ENCODE results near the gene KLK8.
"Not testable (repeated sequence)": the region's sequence is repeated elsewhere in the genome, so short reads cannot be mapped to it uniquely, and the experiment has no call there.

The KLK8 gene

DNA sequence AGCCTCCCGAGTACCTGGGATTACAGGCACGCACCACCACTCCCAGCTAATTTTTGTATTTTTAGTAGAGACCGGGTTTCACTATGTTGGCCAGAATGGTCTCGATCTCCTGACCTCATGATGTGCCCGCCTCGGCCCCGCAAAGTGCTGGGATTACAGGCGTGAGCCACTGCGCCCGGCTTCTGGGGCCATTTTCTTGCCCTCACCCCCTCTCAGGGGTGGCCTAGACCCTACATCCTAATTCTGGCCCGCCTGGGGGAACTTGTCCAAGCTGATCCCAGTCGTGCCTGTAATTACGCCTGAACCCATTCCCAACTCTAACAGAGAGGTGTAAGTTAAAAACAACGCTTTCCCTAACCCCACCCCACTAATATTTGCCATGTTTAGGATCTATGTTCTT is 17.0 kb downstream of the KLK8 start:
- peak overlapping the region; percentile 32; the same call in 1 of the 2 replicates for H3K9ac ChIP-seq (ENCODE audit: low read depth, low read length)
- H3K9me3 ChIP-seq (ENCODE audit: control insufficient read depth, insufficient read depth, low read length); H3K36me3 ChIP-seq (ENCODE audit: insufficient read depth, low read length); H3K4me1 ChIP-seq (ENCODE audit: insufficient read depth, low read length): not testable (repeated sequence)

DNA sequence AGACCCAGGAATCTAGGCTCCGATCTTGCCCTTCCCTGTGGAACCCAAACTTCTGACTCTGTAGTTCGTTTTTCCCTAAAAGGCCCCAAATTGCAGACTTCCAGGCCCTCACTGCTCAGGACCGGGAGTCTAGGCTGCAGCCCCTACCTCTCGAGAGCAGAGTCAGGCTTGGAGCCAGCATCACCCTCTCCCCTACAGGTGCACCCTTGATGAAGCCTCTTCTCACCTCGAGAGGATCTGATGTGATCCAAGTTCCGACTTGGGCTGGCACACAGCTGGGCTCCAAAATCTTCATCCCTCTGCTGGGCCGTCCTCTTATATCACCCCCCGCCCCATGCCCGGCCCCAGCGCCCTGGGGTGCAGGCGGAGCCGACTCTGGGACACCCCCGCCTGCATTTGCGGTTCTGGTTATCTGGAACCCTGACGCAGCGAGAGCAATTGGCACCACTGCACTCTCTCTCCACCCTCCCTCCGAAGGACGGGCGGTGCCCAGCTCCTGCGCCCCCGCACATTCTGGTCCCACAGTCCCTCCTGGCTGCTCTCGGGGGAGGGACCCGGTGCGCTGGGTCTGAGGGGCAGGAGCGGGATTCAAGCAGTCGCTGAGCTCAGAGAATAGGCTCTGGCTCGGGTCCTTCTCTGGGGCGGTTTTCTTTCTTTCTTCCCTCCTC is 17.6 kb downstream of the KLK8 start, which contains the start of gene KLK7:
Gene KLK7, minus strand, starts transcription at position 293 of the 668 bp plus-strand sequence. CDS start 1,518 bp downstream, outside the sequence.
- Histone ChIP-seq H3K36me3 (ENCODE audit: insufficient read depth, low read length) (no peaks in the 10 kb centered on the region), H3K4me1 (ENCODE audit: insufficient read depth, low read length) (peaks cover 10% of the 10 kb centered on the region), H3K9me3 (ENCODE audit: control insufficient read depth, insufficient read depth, low read length) (no peaks in the 10 kb centered on the region), H3K9ac (ENCODE audit: low read depth, low read length) (peak within 1 kb of the TSS; percentile 32; the same call in 1 of the 2 replicates)

DNA sequence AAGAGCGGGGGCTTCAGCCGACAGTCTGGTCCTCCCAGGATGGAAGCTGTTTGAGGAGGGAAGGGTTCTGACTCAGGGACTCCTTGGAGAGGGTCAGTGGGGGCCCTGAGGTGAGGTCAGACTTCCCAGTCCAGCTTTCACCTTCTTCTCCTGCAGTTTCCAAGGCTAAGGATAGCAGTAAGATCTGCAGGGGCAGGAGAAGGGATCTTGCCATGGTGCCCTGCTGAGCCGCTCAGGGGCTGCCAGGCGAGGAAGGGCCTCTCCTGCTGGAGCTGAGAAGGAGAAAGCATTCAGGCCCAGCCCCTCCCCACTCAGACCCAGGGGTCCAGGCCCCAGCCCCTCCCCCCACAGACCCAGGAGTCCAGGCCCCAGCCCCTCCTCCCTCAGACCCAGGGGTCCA is 19.2 kb downstream of the KLK8 start:
- Histone ChIP-seq H3K4me1 (ENCODE audit: insufficient read depth, low read length) (peaks cover 14% of the 10 kb centered on the region), H3K9me3 (ENCODE audit: control insufficient read depth, insufficient read depth, low read length) (no peaks in the 10 kb centered on the region), H3K9ac (ENCODE audit: low read depth, low read length) (no peak overlapping the region), H3K36me3 (ENCODE audit: insufficient read depth, low read length) (no peaks in the 10 kb centered on the region)

DNA sequence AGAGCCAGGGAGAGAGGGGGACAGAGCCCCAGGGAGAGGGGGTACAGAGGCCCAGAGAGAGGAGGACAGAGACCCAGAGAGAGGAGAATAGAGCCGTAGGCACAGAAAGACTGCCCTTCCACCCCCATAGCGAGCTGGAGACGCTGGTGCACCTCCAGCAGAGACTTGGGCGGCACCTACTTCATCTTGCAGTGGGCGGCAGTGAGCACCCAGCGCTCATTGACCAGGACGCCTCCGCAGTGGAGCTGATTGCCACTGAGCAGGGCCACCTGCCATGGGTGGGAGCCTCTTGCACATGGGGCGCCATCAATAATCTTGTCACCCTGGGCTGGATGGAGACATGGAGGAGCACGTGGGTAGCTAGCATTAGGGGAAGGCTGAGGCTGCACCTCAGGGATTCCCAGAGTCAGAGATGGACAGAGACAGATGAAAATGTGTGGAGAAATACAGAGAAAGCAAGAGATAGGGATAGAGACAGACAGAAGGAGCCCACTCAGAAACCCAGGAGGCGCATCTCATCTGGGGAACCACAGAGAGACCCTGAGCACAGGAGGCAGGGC is 19.7 kb downstream of the KLK8 start:
- Histone ChIP-seq H3K4me1 (ENCODE audit: insufficient read depth, low read length) (peaks cover 14% of the 10 kb centered on the region), H3K36me3 (ENCODE audit: insufficient read depth, low read length) (no peaks in the 10 kb centered on the region), H3K9me3 (ENCODE audit: control insufficient read depth, insufficient read depth, low read length) (no peaks in the 10 kb centered on the region), H3K9ac (ENCODE audit: low read depth, low read length) (no peak overlapping the region)

DNA sequence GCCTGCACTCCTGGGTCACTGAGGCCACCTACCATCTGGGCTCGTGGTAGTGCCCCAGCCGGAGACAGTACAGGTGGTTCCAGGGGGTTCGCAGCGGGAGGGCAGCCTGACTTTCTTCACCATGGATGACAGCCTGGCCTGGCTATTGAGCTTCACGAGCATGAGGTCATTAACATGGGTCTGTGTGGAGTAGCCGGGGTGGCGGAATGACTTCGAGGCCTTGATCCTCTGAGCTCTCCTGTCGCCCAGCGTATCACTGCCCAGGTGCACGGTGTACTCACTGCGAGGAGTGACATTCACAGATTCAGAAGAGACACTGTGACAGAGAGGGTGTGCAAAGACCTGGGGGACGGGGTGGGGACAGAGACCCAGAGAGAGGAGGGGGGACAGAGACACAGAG is 21.2 kb downstream of the KLK8 start:
- Histone ChIP-seq H3K9me3 (ENCODE audit: control insufficient read depth, insufficient read depth, low read length) (no peaks in the 10 kb centered on the region), H3K4me1 (ENCODE audit: insufficient read depth, low read length) (peaks cover 14% of the 10 kb centered on the region)

DNA sequence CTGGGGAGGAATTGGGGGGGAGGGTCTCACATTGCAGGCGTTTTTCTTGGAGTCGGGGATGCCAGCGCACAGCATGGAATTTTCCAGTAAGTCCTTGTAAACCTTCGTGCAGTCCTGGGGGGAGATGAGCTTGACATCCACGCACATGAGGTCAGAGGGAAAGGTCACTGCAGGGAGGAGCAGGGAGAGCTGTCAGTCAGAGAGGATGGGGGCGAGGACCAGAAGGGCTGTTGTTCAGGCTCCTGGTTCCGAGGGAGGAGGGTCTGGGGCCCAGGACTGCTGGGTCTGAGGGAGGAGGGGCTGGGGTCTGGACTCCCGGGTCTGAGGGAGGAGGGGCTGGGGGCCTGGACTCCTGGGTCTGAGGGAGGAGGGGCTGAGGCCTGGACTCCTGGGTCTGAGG is 21.6 kb downstream of the KLK8 start:
- Histone ChIP-seq H3K36me3 (ENCODE audit: insufficient read depth, low read length) (no peaks in the 10 kb centered on the region), H3K9me3 (ENCODE audit: control insufficient read depth, insufficient read depth, low read length) (no peaks in the 10 kb centered on the region), H3K4me1 (ENCODE audit: insufficient read depth, low read length) (peaks cover 14% of the 10 kb centered on the region), H3K9ac (ENCODE audit: low read depth, low read length) (no peak overlapping the region)

More for the DNA sequence above, 21.2 kb downstream of the KLK8 start:
- no peak overlapping the region for H3K9ac ChIP-seq (ENCODE audit: low read depth, low read length)
- H3K36me3 ChIP-seq (ENCODE audit: insufficient read depth, low read length): no peaks in the 10 kb centered on the region

DNA sequence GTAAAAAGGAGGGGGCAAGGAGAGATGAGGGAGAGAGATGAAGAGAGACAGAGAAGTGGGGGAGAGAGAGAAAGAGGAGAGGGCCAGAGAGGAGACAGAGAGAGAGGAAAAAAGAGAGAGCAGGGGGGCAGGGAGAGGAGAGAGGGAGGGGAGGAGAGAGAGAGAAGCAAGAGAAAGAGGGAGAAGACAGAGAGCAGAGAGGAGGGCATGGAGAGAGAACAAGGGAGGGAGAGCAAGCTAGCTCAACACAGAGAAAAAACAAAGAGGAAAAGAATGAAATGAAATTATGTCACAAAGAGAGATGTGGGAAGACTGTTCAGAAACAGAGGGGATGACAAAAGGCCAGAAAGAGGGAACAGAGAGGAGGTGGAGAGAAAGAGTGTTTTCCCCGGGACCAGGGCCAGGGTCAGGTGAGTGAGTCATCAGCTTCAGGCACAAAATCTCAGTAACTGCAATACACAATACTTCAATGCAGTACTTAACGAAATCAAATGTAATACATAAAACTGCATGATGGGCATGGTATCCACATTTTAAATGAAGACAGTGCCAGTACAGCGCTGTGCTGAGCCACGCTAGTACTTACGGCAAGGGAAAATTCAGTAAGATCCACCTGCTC is 22.5 kb downstream of the KLK8 start:
- Histone ChIP-seq H3K9ac (ENCODE audit: low read depth, low read length) (no peak overlapping the region), H3K4me1 (ENCODE audit: insufficient read depth, low read length) (peaks cover 14% of the 10 kb centered on the region), H3K9me3 (ENCODE audit: control insufficient read depth, insufficient read depth, low read length) (no peaks in the 10 kb centered on the region), H3K36me3 (ENCODE audit: insufficient read depth, low read length) (no peaks in the 10 kb centered on the region)

DNA sequence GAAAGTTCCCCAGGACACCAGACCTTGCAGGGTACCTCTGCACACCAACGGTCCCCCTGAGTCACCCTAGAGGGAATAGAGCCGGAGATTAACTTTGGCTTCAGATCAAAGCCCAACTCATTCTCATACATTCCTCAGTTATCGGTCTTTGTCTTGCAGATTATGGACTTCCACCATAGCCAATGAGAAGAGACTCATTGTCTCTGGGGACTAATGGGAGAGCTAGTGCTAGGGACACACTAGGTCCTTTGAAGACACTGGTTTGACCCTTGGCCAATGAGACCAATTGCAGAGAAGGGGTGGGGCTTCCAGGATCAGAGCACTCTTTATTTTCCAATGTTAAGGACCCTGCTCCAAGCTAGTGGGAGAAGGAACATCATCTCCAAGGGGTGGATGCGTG is 23.8 kb downstream of the KLK8 start:
- Histone ChIP-seq H3K4me1 (ENCODE audit: insufficient read depth, low read length) (peaks cover 14% of the 10 kb centered on the region), H3K9me3 (ENCODE audit: control insufficient read depth, insufficient read depth, low read length) (no peaks in the 10 kb centered on the region), H3K9ac (ENCODE audit: low read depth, low read length) (no peak overlapping the region), H3K36me3 (ENCODE audit: insufficient read depth, low read length) (no peaks in the 10 kb centered on the region)

DNA sequence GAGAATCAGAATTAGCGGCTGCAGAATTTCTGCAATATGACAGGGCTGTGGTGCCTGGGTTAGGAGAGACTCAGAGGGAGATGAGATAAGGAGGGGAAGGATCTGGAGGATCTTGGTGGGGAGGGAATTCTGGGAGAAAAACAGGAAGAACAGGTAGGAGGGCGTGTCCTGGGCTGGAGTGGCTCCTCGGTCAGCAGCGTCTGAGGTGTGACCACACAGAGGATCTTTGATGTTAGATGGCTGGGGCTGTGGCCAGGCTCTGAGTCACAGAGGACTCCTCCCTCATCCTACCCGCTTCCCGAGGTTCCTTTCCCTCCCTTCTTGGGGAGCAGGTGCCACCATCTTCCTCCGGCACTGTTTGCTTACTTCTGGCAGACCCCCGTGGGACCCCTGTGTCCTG is 25.6 kb downstream of the KLK8 start:
- H3K9ac ChIP-seq (ENCODE audit: low read depth, low read length): no peak overlapping the region; the same call in 1 of the 2 replicates
- no peaks in the 10 kb centered on the region for H3K9me3 ChIP-seq (ENCODE audit: control insufficient read depth, insufficient read depth, low read length)
- H3K4me1 ChIP-seq (ENCODE audit: insufficient read depth, low read length): peaks cover 14% of the 10 kb centered on the region
- H3K36me3 ChIP-seq (ENCODE audit: insufficient read depth, low read length): no peaks in the 10 kb centered on the region

DNA sequence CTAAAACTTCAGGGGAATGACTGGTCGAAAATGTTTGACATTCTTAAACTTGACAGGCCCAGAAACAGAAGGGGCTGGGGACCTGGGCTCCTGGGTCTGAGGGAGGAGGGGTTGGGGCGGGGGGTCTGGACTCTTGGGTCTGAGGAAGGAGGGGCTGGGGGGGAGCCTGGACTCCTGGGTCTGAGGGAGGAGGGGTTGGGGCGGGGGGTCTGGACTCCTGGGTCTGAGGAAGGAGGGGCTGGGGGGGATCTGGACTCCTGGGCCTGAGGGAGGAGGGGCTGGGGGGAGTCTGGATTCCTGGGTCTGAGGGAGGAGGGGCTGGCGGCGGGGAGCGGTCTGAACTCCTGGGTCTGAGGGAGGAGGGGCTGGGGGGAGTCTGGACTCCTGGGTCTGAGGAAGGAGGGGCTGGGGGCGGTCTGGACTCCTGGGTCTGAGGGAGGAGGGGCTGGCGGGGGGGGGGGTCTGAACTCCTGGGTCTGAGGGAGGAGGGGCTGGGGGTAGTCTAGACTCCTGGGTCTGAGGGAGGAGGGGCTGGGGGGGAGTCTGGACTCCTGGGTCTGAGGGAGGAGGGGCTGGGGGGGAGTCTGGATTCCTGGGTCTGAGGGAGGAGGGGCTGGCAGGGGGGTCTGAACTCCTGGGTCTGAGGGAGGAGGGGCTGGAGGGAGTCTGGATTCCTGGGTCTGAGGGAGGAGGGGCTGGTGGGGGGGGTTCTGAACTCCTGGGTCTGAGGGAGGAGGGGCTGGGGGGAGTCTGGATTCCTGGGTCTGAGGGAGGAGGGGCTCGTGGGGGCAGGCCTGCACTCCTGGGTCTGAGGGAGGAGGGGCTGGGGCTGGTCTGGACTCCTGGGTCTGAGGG is 26.5 kb downstream of the KLK8 start:
- Histone ChIP-seq H3K9me3 (ENCODE audit: control insufficient read depth, insufficient read depth, low read length) (no peaks in the 10 kb centered on the region), H3K36me3 (ENCODE audit: insufficient read depth, low read length) (no peaks in the 10 kb centered on the region), H3K9ac (ENCODE audit: low read depth, low read length) (no peak overlapping the region), H3K4me1 (ENCODE audit: insufficient read depth, low read length) (peaks cover 11% of the 10 kb centered on the region)

DNA sequence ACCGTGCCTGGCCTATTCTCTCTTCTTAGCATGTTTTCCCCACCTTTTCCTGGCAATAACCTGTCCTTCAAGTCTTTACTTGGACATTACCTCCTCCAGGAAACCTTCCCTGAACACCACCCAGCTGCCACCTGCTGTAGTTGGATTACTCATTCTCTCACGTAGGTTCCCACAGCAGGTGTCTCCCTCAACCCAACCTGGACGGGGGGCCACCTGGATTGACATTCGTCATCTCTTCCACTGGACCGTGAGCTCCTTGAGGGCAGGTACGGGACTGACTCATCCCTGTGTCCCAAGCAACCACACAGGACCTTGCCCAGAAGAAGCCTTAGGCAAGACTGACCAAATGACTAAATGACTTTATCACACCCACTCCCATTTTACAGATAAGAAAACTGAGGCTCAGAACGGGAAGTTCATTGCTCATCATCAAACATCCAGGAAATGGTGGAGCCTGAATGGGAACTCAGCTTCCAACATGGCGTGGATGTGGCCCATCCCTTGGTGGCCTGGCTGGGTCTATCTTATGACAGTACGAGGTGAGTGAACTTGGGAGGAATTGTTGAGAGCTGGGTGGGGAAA is 28.5 kb downstream of the KLK8 start:
- H3K4me1 ChIP-seq (ENCODE audit: insufficient read depth, low read length): peaks cover 9% of the 10 kb centered on the region
- H3K9ac ChIP-seq (ENCODE audit: low read depth, low read length): no peak overlapping the region
- H3K36me3 ChIP-seq (ENCODE audit: insufficient read depth, low read length): no peaks in the 10 kb centered on the region
- H3K9me3 ChIP-seq (ENCODE audit: control insufficient read depth, insufficient read depth, low read length): no peaks in the 10 kb centered on the region

DNA sequence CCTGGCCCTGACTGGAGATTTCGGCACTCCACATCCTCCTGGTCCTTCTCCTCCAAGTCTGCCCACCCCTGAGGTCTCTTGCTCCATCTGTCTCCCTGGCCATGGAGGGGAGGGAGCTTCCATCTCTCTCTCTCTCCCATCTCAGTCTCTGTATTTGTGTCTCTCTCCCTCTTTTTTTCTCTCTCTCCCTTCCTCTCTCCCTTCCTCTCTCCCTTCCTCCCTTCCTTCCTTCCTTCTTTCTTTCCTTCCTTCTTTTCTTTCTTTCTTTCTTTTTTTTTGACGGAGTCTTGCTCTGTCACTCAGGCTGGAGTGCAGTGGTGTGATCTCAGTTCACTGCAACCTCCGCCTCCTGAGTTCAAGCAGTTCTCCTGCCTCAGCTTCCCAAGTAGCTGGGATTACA is 31.6 kb downstream of the KLK8 start:
- H3K9me3 ChIP-seq (ENCODE audit: control insufficient read depth, insufficient read depth, low read length); H3K9ac ChIP-seq (ENCODE audit: low read depth, low read length); H3K4me1 ChIP-seq (ENCODE audit: insufficient read depth, low read length); H3K36me3 ChIP-seq (ENCODE audit: insufficient read depth, low read length): not testable (repeated sequence)

DNA sequence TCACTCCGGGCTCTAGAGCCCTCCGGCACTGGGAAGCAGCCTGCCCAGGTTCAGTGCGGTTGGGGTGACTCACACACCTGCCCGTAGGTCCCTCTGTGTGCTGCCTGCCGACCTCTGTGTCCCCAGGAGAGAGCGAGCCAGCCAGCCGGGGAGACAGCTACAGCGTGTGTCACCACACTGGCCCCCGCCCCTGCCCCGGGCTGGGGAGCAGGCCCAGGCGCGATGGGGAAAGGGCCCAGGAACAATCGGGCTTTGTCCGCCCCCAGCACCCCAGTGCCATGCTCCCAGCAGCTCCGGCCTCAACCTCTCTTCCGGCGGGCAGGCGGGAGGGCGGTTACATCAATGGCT is 32.0 kb downstream of the KLK8 start, which contains the start of gene KLK6:
Gene KLK6, minus strand, starts transcription at position 179 of the 348 bp plus-strand sequence. CDS start 1,487 bp downstream, outside the sequence.
- H3K9ac ChIP-seq (ENCODE audit: low read depth, low read length): peak within 1 kb of the TSS; percentile 12; the same call in 1 of the 2 replicates
- H3K36me3 ChIP-seq (ENCODE audit: insufficient read depth, low read length): no peaks in the 10 kb centered on the region
- peaks cover 8% of the 10 kb centered on the region; the same call in 1 of the 2 replicates for H3K4me1 ChIP-seq (ENCODE audit: insufficient read depth, low read length)
- no peaks in the 10 kb centered on the region for H3K9me3 ChIP-seq (ENCODE audit: control insufficient read depth, insufficient read depth, low read length)
